Ascending aorta (tissue), 2 donors: Measurements from ENCODE around the gene CCDC149. TPM values are rescaled to one million over a fixed set of nuclear protein-coding genes. Genes with fewer than 3 reads are reported as not detected.
A peak's percentile ranks its signal among the peaks of the same experiment; 100 is the strongest.

ENCODE experiments used
- DNase-seq, 2 donors: peaks; one replicate each; pipeline ENCODE4 v3.0.0-alpha.2; 2019; ENCODE audit warnings: low spot score in 2 of 2
- H3K27ac ChIP-seq, 2 donors: fragments of 200-600 bp; sonication (generic); one replicate each; pipeline ENCODE4 v1.5.1; 2016 to 2017; ENCODE audit warnings: mild to moderate bottlenecking in 1 of 2
- H3K27me3 ChIP-seq: fragments of 200-600 bp; sonication (generic); one replicate; pipeline ENCODE4 v1.5.1; 2017
- H3K36me3 ChIP-seq, 2 donors: fragments of 200-600 bp; sonication (generic); one replicate each; pipeline ENCODE4 v1.5.1; 2016
- H3K4me1 ChIP-seq, 2 donors: fragments of 200-600 bp; sonication (generic); one replicate each; pipeline ENCODE4 v1.5.1; 2016 to 2017; ENCODE audit warnings: mild to moderate bottlenecking in 1 of 2
- H3K4me3 ChIP-seq, 2 donors: fragments of 200-600 bp; sonication (generic); one replicate each; pipeline ENCODE4 v1.5.1; 2016 to 2017; ENCODE audit warnings: mild to moderate bottlenecking in 1 of 2
- H3K9me3 ChIP-seq, 2 donors: fragments of 200-600 bp; sonication (generic); one replicate each; pipeline ENCODE4 v1.5.1; 2016
- intact Hi-C: fragments of 100-400 bp; cut with DNase I; formaldehyde crosslinking; loops from one replicate; pipeline ENCODE4 v1.15.1; 2023
- total RNA-seq: library from RNA; depleted of rRNA; stranded (reverse); fragments of >200 nt; gene quantifications from one replicate; pipeline ENCODE4 v1.1.0, GENCODE V29; 2016
- TF ChIP-seq, protein P1 (sequence below), 3 experiments: fragments of 200-600 bp in 2 of 3; fragments of 450-650 bp in 1 of 3; sonication (generic) in 2 of 3; IDR thresholded peaks; one replicate each; pipeline ENCODE4 v1.5.1; 2016 to 2019; ENCODE audit warnings: antibody characterized with exemption in 3 of 3, mild to moderate bottlenecking in 1 of 3, moderate library complexity in 1 of 3

The CCDC149 gene
- total RNA-seq, 1 donor from 2014 or later, result 8.7 TPM

- Histone ChIP-seq H3K4me1 (peaks cover 2 to 3% of the 10 kb centered on the region in 2 donors), H3K4me3 (no peak overlapping the region)
- no peak for DNase-seq
These were observed 105.2 kb downstream of the CCDC149 start for GRCh38 chr4:24807611-24808010.

DNA sequence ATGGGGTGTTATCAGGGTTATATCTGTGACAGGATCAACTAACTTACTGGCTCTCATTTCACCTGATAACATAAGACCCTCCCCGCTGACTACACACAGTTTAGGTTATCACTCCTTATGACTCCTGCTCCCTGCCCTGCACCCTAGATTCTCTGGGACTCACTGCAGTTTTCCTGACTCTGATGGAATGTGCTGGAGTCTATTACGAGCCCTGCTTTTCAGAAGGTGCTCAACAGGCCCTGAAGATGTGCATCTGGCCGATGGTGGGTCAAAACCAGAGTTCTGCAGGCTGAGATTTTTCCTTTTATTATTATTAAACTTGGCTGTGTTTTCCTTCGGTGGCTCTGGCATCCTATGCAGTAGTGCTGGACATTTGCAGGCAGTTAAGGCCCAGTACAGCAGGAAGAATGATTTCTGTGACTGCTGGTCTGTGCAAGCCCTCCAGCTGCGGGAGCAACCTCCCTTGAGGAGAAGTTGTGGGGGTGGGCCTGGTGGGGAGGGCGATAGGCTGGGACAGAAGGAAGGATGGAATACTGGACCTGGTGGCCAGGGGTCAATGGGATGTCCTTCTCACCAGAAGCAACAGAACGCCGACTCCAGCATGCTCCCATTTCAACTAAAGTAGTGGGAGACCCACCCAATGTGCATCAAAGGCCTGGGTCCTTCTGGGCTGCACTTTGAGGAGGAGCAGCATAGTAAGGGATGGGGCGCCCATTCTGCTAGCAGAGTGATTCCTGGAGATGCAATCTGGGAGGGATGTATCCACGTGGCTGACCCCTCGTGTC, 106.4 kb downstream of the CCDC149 start:
- no peak for DNase-seq
- H3K4me3 ChIP-seq, result no peak overlapping the region
- H3K36me3 ChIP-seq, result peaks cover 0 to 6% of the 10 kb centered on the region in 2 donors
- H3K27me3 ChIP-seq, result no peaks in the 10 kb centered on the region
- intact Hi-C loops, result no loop called here
- H3K27ac ChIP-seq, result no peak overlapping the region
- TF ChIP-seq, protein P1, sequence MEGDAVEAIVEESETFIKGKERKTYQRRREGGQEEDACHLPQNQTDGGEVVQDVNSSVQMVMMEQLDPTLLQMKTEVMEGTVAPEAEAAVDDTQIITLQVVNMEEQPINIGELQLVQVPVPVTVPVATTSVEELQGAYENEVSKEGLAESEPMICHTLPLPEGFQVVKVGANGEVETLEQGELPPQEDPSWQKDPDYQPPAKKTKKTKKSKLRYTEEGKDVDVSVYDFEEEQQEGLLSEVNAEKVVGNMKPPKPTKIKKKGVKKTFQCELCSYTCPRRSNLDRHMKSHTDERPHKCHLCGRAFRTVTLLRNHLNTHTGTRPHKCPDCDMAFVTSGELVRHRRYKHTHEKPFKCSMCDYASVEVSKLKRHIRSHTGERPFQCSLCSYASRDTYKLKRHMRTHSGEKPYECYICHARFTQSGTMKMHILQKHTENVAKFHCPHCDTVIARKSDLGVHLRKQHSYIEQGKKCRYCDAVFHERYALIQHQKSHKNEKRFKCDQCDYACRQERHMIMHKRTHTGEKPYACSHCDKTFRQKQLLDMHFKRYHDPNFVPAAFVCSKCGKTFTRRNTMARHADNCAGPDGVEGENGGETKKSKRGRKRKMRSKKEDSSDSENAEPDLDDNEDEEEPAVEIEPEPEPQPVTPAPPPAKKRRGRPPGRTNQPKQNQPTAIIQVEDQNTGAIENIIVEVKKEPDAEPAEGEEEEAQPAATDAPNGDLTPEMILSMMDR (IDR thresholded peaks at IDR 0.05), result no peak
- H3K4me1 ChIP-seq, result peaks cover 7 to 14% of the 10 kb centered on the region in 2 donors
- no peaks in the 10 kb centered on the region for H3K9me3 ChIP-seq

More at GRCh38 chr4:24807611-24808010, 105.2 kb downstream of the CCDC149 start:
- Histone ChIP-seq H3K27ac (peak overlapping the region; percentile 1 to 29), H3K27me3 (no peaks in the 10 kb centered on the region), H3K36me3 (peaks cover 6 to 9% of the 10 kb centered on the region in 2 donors), H3K9me3 (no peaks in the 10 kb centered on the region)
- TF ChIP-seq, protein P1 (IDR thresholded peaks at IDR 0.05), result no peak
- intact Hi-C loops, result no loop called here

DNA sequence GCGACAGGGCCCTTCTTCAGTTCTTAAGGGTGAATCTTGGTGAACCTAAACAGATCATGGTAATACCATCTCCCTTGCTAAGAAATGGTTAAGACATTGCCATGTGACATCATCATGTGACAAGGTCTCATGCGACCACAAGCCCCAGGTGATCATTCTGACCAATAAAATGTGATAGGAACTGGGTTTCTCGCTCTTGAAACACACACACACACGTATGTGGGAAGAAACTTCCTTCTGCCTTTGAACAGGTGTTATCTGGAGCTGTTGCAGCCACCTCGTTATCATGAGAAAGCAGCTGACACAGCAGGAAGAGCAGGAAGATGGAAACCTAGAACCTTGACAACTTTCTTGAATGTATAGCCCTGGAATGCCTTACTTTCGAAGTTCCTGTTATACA, 107.3 kb downstream of the CCDC149 start:
- Histone ChIP-seq H3K9me3 (no peaks in the 10 kb centered on the region), H3K4me3 (no peak overlapping the region), H3K27me3 (no peaks in the 10 kb centered on the region), H3K27ac (no peak overlapping the region), H3K4me1 (peaks cover 7 to 23% of the 10 kb centered on the region in 2 donors), H3K36me3 (peaks cover 0 to 6% of the 10 kb centered on the region in 2 donors)
- TF ChIP-seq, protein P1 (IDR thresholded peaks at IDR 0.05), result no peak
- intact Hi-C loops, result no loop called here
- DNase-seq, result no peak

GRCh38 chr4:24805067-24805466, 107.8 kb downstream of the CCDC149 start:
- H3K4me1 ChIP-seq, result peaks cover 10 to 27% of the 10 kb centered on the region in 2 donors
- intact Hi-C loops, result no loop called here
- H3K4me3 ChIP-seq, result no peak overlapping the region
- H3K27me3 ChIP-seq, result no peaks in the 10 kb centered on the region
- no peak overlapping the region for H3K27ac ChIP-seq
- H3K9me3 ChIP-seq, result no peaks in the 10 kb centered on the region
- peaks cover 0 to 6% of the 10 kb centered on the region in 2 donors for H3K36me3 ChIP-seq
- TF ChIP-seq, protein P1 (IDR thresholded peaks at IDR 0.05), result no peak
- DNase-seq, result no peak

GRCh38 chr4:24802648-24803047, 110.2 kb downstream of the CCDC149 start:
- DNase-seq, result no peak
- H3K27ac ChIP-seq, result peak overlapping the region in 1 of 2 donors; percentile 12
- H3K4me3 ChIP-seq, result no peak overlapping the region
- no peaks in the 10 kb centered on the region for H3K27me3 ChIP-seq
- peaks cover 10 to 27% of the 10 kb centered on the region in 2 donors for H3K4me1 ChIP-seq
- TF ChIP-seq, protein P1 (IDR thresholded peaks at IDR 0.05), result no peak
- no peaks in the 10 kb centered on the region for H3K9me3 ChIP-seq
- no peaks in the 10 kb centered on the region for H3K36me3 ChIP-seq
- intact Hi-C loops, result no loop called here
